GM21529 (cell line): Measurements from ENCODE around the gene KDM4C.

Experiments used
- ATAC-seq: cut with Tn5 transposase; IDR thresholded peaks from one replicate; pipeline ENCODE4 v1.9.1; 2021; ENCODE audit not compliant: unreplicated experiment

The KDM4C gene

DNA sequence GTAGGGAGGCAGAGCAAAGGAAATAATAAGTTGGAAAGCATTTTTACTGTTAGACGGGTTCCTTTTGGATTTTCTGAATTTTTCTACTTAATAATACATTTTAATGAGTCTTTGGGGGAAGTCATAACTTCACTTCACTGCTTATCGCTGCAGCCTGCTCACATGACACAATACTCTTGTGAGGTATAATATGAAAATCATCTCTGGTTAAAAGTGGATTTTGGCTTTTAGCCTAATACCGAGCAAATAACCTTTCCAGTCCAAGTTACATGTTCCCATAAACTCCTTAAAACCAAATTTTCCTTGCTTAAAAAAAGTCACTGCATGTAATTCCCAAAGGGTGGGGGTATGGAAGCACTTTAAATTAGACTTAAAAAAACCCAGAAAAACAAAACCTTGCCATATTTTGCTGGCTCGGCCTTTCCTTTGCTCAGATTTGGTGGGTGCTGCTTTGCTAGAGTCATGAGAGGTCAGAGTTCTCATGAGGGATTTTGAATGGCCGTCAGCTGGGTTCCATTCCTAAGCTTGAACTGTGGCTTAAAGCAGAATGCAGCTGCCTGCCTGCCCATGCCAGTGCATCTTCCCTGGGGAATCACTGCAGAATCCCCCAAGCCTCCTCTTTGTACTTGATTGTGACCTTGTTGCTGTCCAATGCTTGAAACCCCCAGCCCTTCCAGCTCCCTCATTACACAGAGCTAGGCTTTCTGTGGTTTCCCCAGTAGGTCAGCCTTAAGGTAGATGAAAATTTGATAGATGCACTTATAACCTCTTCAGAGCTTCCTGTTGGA, 331.8 kb downstream of the KDM4C start:
- no peak for ATAC-seq

DNA sequence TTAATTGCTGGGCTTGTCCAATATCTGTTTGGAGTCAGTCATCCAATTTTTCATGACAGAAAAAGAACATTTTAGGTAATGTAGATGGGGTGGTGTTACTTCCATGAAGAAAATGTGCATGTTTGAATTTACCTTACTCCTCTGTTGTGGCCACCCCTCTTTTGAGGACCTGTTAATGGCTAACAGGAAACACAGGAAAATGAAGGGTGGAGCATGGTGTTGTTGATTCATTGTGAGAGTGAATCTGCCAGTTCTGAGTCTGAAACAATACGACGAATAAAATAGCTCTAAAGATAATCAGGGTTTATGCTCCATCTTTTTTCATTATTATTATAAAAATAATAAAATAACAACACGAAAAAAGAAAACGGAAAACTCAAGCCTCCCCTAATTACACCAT, 335.3 kb downstream of the KDM4C start:
- no peak for ATAC-seq

- no peak for ATAC-seq
Observed at GRCh38 chr9:7094052-7094451, 336.3 kb downstream of the KDM4C start.

GRCh38 chr9:7094576-7094975, 336.8 kb downstream of the KDM4C start:
- peak; percentile 9 for ATAC-seq

DNA sequence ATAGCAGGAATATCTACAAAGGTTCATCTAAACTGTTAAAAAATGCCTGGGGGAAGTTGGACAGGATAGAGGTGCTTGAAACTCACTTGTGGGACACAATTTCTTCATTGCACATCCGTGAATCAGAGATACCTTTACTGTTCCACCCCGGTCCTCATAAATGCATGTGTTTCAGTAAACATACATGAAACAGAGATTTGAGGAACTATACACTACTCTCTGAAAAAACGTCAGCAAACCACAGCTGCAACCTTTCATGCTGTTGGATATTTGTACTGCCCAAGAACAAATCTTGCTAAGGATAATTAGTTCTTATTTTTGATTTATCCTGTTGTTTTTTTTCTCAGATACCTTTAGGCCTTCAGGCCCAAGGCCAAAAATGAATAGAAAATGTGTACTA, 337.3 kb downstream of the KDM4C start:
- ATAC-seq: peak; percentile 56

- ATAC-seq: no peak
Observed at GRCh38 chr9:7097040-7097715, 339.4 kb downstream of the KDM4C start.

- ATAC-seq: no peak
Observed at GRCh38 chr9:7097785-7098752, 340.3 kb downstream of the KDM4C start.

DNA sequence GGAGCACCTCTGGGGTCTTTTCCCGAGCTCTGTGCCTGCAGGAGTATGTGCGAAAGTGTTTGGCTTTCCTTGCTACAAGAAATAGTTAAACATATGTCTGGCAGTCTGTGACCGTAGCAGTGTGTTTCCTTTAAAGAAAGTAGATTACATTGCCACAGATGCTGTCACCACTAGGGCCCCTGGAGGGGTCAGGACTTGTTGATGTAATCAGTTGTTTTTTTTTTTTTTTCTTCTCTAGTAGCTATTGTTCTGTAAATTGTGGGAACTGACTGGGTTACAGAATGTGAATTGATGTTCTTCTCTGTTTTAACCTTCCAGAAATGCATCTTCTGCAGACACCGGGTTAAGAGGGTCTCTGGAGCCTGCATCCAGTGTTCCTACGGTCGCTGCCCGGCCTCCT, 345.6 kb downstream of the KDM4C start:
- ATAC-seq: no peak

DNA sequence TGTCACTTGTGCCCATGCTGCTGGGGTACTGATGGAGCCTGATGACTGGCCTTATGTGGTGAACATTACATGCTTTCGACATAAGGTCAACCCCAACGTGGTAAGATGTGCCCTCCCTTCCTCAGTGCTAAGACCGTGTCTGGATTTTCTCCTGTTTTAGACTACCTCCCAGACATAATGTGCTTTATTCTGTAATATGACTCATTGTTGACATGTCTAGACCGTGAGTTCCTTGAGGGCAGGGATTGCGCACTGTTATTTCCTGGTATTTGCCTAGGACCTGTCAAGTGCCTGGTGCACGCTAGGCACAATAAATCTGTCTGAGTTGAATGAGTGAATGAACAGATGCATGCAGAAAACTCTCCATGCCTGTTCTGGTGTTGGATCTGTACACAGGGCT, 346.0 kb downstream of the KDM4C start:
- ATAC-seq: no peak

GRCh38 chr9:7104625-7105024, 346.9 kb downstream of the KDM4C start:
- no peak for ATAC-seq

- no peak for ATAC-seq
Observed at GRCh38 chr9:7105095-7105494, 347.3 kb downstream of the KDM4C start.

- no peak for ATAC-seq
Observed at GRCh38 chr9:7108936-7109335, 351.2 kb downstream of the KDM4C start.

DNA sequence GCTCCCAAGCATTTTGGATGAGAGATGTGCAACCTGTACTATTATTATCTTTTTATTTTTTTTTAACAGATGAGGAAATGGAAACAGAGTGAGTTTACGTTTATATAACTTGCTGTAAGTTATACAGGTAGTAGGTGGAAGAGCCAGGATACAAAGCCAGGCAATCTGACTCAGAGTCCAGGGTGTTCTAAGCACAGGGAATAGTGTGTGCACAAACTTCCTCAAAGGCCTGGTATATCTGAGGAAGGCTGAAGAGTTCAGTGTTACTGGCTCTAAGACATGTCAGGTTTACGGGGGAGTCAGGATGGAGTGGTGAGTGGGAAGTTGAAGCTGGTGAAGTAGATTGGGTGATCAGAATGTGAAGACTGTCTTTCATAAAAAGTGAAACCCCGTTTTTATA, 353.6 kb downstream of the KDM4C start:
- ATAC-seq: no peak

DNA sequence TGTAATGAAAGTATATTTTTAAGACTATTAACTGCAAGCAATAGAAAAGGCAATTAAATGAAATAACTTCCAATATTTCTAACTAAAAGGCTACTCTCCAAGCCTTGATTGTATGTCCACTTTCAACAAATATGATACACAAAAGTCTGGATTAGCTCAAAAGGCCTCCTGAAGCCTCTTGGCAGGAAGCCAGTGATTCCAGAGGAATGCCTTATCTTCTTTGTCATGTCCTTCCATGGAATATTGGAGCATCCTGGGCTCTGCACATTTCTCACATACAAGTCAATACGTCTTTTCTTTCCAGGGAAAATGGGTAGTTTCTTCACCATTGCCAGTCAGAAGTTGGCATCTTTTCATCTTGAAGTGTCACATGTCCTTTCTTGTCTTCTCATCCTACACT, 357.8 kb downstream of the KDM4C start:
- no peak for ATAC-seq

GRCh38 chr9:7117676-7118561, 360.1 kb downstream of the KDM4C start:
- ATAC-seq: peak; percentile 73

- peak; percentile 36 for ATAC-seq
Observed at GRCh38 chr9:7118633-7119032, 360.9 kb downstream of the KDM4C start.

DNA sequence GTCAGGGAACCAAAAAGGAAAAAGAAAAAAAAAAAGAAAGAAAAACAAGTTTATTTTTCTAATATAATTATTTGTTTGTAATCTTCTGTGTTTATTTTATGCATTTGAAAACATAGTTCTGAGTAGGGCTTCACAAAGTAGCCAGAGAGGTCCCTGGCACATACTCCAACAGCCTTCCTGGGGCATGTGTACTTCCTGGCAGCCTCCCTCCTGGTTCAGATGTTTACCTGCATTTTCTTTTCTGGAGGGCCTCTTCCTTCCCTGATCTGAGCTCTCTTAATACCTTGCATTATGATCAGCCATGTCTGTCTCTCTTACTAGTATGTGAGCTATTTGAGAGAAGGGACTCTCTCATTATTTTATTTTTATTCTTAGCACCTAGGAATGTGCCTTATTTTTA, 361.8 kb downstream of the KDM4C start:
- ATAC-seq: no peak

GRCh38 chr9:7121055-7121454, 363.3 kb downstream of the KDM4C start:
- ATAC-seq: peak; percentile 57

DNA sequence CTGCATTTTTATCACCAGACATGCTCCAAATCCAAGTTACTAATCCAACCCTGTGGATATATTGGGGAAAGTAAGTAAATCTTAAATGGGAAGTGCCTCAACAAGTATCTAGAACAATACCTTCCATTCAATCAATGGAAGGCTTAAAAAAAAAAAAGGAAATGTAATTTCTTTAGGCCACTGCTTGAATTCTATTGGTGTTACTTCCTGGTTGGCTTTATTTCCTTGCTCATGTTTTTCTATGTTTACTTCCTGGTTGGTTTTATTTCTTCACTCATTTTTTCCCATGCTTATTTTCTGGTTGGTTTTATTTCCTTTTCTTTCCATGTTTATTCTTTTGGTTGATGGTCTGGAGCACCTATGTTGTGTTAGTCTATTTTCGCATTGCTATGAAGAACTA, 363.9 kb downstream of the KDM4C start:
- ATAC-seq: no peak

DNA sequence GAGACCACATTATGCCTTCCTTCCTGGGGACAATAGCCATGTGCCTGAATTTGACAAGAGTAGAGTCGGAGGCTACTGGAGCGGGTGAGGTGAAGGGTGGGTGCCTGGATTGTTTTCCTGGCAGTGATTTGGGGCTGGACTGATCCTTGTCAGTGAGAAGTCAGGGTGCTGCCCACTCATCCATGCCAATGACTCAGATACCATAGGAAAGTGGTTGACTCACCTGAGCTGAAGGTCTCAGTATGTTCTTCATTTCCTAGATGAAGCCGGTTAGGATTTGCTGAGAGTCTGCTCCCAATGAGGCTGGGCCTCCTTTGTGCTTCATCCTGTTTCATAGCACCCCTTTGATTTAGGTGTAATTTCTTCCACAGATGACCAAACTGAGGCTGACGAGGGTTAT, 366.0 kb downstream of the KDM4C start:
- ATAC-seq: no peak

- ATAC-seq: no peak
Observed at GRCh38 chr9:7125231-7125630, 367.5 kb downstream of the KDM4C start.
